Measurements from ENCODE around the gene LCOR.
"Not testable (repeated sequence)": the region's sequence is repeated elsewhere in the genome, so short reads cannot be mapped to it uniquely, and the experiment has no call there.

LCOR gene

DNA sequence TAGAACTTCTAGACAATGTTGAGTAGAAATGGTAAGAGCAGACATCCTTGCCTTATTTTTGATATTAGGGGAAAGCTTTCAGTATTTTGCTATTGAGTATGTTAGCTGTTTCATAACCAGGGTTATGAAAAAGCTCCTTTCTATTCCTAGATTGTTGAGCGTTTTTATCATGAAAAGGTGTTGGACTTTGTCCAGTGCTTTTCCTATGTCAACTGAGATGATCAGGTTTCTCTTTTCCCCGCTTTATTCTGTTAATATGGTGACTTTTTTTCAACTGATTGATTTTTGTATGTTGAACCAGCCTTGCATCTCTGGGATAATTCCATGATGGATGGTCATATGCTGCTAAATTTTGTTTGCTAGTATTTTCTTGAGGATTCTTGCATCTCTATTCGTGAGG lies 58.5 kb downstream of the LCOR start:
- DNase-seq, result no peak

DNA sequence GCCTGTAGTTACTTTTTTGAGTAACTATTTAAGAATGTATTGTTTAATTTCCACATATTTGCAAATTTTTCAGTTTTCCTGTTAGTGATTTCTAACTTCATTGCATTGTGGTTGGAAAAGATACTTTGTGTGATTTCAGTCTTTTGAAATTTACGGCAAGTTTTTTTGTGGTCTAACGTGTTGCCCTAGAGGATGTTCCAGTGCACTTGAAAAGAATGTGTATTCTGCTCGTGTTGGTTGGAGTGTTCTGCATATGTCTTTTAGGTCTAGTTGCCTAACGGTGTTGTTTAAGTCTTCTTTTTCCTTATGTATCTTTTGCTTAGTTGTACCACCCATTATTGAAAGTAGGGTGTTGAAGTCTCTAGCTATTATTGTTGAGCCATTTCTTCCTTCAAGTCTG lies 59.7 kb downstream of the LCOR start:
- DNase-seq, result no peak

DNA sequence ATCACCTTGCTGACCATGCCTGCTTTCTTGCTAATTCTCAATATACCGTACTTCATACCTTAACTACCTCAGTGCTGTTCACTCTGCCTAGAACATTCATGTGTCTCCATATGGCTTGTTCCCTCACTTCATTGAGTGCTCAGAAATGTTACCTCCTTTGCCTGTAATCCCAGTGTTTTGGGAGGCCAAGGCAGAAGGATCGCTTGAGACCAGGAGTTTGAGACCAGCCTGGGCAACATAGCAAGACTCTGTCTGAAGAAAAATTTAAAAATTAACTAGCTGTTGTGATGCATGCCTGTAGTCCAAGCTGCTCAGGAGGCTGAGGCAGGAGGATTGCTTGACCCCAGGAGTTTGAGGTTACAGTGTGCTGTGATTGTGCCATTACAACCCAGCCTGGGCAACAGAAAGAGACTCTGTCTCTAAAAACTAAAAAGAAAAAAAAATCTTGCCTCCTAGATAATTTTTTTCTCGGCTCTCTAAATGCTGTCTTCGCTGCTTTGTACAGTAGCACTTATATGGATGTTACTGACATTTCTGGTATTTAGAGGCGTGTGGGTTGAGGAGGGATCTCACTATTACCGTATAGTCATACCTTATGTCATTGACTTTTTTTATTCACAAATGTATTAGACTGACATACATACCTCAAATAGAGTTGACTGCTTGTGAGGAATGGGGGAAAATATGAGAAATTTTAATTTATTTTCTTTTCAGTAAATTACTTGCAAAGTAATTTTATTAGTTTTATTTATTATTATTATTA lies 63.7 kb downstream of the LCOR start:
- no peak for DNase-seq

DNA sequence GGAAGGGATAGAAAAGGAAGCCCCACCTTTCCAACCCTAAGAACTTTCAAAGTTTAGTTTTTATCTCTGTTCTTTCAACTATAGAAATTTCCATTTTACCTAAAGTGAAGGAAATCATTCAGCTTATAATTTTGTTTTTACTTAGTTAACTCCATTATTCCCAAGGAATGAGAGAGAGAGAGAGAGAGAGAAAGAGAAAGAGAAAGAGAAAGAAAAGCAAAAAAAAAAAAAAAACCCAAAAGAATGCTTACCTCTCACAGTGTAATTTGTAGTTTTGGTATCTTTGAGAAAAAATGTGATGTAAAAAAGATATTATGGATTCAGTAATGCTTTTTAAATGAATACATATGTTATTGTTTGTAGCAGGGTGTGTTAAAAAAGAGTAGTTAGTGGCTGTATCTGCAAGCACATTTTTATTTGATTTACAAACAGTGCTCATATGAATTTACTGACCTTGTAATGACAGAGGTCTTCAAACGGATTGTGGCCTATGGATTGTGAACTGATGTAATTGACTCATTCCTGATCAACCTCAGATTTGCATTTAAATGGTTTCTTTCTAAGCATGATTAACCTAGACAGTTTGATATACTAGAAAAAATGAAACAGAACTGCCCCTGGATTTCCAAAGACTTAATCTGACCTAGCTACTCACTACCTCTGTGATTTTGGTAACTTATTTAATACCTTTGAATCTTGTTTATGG lies 64.9 kb downstream of the LCOR start:
- no peak for DNase-seq

DNA sequence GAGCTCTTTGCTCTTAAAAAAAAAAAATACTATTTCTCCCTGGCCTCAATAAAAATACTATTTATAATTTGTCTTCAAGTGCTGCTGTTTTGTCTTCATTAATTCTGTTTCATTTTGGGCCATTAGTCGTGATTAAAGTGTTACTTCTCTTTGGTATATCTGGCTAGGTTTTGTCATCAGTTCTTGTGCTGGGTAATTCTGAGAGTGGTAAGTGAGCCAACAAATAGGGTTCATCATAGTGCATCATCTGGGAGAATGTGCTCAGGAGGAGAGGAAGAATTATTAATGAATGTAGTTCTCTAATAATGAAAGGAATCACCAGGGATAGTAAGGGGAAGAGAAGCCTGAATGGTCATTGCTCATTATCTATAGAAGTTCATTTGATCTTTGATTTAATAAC lies 70.0 kb downstream of the LCOR start:
- DNase-seq, result no peak

DNA sequence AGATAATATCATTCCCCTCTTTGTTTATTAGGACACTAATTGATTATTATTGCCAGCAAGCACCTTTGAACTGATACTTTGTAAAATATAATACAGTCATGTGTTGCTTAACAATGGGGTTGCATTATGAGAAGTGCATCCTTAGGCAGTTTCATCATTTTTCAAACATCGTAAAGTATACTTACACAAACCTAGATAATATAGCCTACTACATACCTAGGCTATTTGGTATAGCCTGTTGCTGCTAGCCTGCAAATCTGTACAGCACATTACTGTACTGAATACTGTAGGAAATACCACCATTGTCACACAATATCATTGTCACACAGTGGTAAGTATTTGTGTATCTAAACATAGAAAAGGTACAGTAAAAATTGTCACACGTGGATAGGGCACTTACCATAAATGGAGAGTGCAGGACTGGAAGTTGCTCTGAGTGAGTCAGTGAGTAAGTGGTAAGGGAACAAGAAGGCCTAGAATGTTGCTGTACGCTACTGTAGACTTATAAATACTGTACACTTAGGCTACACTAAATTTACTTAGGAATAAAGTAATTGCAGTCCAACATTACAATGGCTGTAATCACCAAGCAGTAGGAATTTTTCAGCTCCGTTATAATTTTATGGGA lies 70.7 kb downstream of the LCOR start:
- no peak for DNase-seq

DNA sequence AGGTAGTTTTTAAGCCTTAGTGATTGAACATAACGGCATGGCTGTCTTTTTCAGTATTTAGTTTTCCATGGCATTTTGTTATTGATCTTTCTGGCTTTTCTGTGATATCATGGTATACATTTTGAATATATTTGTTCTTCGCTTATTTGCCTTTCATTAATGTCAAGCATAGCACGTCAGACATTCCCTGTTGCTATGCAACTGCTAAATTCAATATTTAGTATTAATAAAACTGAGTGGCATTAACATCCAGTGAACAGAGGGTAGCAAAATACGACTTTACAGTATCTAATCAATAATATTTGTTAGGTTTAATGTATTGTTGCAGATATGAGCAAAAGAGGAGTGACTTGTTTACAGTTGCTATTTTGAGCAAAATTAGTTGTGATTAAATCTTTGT lies 72.5 kb downstream of the LCOR start:
- DNase-seq, result no peak

DNA sequence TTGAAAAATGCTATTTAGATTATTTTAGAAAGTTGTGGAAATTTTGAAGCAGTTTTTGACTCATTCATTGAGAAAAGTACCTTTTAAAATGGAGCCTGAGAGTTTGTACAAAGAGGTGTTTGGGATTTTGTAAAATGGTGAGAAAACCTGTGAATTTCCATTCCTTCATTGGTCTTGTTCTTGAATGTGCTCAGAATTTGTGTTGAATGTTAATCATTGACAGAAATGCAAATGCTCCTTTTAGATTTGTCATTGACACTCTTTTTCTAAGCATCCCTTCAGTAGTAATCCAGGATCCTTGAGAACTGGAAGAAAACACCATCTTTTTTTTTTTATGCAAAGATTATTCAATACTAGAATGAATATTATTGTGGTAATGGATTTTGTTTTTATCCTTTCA lies 74.8 kb downstream of the LCOR start:
- DNase-seq, result no peak

DNA sequence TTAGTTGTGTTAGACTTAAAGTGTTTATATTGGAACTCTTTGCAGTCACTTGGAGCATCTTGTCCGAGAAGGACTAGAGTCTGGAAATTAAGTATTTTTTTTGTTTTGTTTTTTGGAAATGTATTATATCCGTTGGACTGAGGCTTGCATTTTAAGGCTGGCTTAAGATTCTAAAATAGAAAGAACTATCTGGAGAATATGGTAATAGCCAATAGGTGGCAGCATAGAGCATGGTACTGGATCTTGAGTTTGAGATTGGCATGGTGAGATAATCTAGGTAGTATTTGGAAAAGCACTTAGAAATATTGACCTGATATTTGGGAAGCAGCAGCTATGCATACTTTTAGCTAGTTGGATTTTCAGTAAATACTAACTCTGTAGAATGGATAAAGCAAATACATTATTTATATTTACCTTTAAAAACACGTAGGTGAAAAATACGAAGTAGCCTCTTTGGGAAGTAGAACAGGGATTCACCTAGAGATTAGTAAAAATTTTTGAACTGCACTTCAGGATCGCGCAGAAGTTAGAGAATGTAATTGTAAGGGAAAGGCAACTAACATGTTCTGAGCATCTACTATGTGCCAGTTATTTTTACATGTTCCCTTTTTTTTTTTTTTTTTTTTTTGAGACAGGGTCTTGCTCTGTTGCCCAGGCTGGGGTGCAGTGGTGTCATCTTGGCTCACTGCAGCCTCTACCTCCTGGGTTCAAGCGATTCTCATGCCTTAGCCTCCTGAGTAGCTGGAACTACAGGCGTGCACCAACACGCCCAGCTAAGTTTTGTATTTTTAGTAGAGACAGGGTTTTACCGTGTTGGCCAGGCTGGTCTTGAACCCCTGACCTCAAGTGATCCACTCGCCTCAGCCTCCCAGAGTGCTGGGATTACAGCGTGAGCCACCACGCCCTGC lies 78.6 kb downstream of the LCOR start:
- DNase-seq, result peak in 1 of 2 donors; percentile 44

DNA sequence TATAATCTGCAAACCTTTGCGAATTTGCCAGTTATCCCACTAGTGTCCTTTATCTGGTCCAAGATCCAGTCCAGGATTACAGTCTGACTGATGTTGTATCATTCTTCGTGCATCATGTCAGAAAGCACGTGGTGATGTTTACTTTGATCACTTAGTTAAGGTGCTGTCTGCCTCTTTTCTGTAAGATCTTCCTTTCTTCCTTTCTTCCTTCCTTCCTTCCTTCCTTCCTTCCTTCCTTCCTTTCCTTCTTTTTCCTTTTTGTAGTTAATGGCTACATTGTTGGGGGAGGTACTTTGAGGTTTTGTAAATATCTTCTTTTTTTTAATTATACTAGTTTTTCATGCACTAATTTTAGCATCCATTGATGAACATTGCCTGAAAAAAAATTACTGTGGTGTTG lies 80.3 kb downstream of the LCOR start:
- DNase-seq, result no peak

DNA sequence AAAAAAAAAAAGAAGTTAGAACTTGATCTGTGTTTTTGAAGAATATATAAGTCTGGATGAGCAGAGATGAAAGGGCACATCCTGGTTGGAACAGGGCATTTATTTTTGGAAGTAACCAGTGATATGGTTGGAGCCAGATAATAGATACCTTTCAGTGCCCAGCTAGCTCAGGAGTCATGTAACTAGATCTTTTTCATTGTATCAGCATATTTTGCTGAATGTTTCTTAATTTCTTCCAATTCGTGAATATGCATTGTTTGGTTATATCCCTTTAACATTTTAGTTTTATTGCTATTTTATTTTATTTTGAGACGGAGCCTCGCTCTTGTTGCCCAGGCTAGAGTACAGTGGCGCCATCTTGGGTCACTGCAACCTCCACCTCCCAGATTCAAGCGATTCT lies 81.8 kb downstream of the LCOR start:
- DNase-seq, result no peak

DNA sequence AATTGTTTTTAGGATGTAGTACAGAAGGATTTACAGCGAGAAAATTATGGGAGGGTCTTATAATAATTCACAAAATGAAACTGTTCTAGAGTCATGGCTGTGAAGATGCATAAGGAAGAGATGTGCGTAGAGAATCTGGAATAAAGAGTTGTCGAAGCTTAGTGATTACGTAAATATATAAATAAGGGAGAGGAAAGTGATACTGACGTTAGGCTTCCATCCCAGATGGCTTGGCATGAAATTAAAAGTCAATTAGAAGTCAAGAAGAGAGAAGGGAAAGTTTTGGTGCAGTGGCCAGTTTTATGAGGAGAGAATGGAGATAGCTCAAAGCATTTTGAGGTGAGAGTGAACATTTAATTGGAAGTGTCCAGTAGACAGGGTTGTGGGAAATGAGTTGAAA lies 85.5 kb downstream of the LCOR start:
- no peak for DNase-seq

DNA sequence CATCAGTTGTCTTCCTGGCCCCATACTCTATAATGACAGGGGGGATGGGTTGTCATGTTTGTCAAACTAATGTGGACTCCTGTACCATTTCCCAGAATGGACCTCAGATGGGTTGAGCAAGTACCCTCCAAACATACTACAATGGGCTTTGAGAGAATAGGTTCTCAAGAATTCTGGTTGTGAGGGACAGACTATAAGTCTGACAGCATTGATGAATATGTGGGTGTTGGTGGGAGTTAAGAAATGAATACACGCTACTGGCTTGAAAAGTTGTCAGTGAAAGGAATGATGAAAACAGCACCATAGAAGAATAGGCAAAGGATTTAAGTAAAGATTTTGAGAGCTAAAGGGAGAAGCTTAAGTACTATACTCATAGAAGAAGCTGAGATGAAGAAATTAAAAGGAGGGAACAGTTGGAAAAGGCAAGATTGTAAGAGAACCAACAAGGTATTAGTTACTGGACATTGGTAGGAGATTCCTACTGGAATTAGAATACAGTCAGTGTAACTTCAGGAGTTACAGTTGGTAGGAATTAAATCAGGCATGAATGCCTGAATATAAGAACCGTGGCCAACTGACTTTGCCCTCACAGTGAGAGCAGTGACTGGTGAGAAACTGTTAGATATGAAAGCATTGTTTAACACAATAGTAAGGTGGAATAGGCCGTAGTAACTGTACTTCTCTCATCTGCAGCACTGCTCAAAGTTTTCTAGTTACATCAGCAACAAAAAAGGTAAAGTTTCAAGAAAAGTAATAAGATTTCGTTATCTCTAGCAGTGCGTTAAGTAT lies 86.3 kb downstream of the LCOR start:
- DNase-seq, result no peak

DNA sequence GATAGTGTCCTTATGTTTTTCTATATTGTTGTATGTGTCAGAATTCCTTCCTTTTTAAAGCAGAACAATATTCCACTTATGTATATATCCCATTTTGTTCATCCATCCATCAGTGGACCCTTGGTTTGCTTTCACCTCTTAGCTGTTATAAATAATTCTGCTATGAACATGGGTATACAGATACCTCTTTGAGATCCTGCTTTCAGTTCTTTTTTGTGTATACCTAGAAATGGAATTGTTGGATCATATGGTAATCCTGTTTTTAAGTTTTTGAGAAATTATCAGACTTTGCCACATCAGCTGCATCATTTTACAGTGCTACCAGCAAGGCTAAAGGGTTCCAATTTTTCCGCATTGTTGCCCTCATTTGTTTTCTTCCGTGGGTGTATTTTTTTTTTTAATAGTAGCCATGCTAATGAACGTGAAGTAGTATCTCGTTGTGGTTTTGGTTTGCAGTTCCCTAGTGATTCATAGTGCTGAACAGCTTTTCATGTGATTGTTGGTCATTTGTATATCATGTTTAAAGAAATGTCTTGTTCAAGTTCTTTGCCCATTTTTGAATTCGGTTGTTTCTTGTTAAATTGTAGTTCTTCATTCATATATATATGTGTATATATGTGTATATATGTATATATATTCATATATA lies 87.8 kb downstream of the LCOR start:
- no peak for DNase-seq

DNA sequence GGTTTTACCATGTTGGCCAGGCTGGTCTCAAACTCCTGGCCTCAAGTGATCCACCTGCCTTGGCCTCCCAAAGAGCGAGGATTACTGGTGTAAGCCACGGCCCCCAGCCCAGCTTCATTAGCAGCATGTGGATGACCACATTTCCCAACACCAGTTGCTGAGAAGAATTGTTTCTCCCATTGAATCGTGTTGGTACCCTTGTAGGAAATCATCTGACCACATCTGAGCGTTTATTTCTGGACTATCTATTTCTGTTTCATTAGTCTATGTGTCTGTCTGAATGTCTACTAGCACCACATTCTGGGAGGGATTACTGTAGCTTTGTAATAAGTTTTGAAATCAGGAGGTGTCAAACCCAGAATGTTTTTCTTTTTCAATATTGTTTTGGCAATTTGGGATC lies 89.6 kb downstream of the LCOR start:
- DNase-seq, result no peak

DNA sequence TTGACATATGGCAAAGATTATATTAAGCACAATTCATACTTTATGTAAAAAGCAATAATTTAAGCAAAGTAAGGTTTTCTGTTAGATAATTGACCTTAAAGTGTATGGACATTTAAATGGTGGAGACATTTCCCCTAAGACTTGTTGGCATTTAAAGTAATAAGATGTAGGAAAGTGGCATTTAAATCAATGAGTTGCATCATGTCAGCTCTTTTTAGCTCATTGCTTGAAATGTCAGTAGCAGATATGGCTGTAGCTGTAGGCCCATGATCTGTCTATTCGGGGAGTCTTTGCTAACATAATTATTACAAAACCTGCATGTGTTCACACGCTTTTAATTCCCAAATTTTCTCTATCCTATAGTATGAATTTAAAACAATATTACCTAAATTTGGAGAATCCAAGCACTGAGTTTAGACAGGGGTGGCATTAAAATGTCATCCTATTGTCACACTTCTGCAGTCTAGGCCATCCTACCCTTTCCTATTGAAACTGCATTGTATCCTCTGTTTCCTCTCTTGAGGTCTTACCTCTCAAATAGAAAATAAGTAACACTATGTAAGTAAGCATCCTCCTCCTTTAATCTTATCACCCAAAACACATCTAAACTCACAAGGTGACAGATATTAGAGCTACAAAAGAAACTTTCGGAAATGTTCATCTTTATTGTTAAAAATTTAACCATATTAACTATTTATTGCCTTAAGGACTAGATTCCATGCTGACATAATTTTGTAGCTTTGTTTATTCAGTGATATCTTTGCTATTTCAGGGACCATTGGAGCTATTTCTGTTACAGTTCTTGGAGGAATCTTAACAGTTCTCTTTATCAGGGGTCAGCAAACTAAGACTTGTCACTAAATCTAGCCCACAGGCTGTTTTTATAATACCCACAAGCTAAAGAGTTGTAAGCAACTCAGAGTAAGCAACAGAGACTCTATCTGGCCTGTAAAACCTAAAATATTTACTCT lies 91.2 kb downstream of the LCOR start:
- no peak for DNase-seq

DNA sequence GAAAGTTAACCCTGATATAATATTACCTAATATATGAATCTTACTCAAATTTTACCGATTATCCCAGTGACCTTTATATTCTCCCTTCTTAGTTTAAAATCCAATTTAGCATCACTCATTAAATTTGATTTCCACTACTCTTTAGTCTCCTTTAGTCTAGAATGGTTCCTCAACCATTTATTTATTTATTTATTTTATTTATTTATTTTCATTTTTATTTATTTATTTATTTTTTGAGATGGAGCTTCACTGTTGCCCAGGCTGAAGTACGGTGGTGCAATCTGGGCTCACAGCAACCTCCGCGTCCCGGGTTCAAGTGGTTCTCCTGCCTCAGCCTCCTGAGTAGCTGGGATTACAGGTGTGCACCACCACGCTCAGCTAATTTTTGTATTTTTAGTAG lies 92.8 kb downstream of the LCOR start:
- no peak for DNase-seq

DNA sequence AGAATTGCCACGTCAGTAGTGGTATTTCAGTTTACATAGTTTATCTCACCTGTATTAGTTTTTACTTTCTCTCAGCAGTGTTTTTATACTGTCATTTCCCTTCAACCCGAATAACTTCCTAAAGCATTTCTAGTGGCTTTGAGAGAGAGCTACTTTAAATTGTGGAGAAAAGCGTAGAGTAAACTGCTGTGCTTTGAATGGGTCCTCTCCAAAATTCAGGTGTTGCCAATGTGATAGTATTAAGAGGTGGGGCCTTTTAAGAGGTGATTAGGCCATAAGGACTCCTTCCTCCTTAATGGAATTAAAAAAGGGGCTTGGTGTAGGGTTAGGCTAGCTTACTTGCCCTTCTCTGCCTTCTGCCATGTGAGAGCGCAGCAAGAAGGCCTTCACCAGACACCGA lies 98.4 kb downstream of the LCOR start:
- DNase-seq, result no peak

DNA sequence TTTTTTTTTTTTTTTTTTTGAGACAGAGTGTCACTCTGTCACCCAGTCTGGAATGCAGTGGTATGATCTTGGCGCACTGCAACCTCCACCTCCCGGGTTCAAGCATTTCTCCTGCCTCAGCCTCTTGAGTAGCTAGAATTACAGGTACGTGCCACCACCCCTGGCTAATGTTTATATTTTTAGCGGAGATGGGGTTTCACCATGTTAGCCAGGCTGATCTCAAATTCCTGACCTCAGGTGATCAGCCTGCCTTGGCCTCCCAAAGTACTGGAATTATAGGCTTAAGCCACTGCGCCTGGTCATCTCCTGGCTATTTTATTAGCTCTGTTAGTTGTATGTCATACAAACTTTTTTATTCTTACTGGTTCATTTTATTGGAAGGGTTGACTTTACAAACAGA lies 103.0 kb downstream of the LCOR start:
- DNase-seq, result no peak

DNA sequence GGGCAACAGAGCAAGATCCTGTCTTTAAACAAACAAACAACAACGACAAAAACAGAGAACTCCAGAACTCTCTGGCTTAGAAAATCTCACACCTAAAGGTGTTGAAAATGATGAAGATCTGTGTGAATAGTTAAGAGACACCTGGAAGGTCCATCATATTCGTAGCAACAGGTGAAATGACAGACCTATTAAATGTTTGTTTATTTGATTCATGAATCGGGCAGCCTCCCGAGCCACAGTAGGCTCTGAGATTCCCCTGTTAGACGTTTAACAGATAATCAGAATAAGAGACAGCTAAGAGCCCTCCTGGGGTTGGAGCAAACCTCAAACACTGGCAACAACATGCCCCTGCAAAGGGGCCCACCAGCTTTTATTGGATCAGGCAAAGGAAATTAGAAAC lies 103.7 kb downstream of the LCOR start:
- DNase-seq, result no peak

DNA sequence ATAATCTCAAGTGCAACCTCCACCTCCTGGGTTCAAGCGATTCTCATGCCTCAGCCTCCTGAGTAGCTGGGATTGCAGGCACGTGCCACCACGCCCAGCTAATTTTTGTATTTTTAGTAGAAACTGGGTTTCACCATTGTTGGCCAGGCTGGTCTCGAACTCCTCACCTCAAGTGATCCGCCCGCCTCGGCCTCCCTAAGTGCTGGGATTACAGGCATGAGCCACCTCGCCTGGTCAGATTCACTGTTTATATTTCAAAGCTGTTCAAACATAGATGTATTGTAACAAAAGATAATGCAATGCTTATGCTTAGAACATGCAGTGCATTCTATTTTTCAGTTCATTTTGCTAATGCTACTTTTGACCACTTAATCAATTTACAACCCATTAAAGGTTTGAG lies 111.1 kb downstream of the LCOR start:
- DNase-seq, result not testable (repeated sequence)
